Natural killer cell (primary cell): ENCODE results near the gene ADAMTS7. TPM values are rescaled to one million over a fixed set of nuclear protein-coding genes. Genes with fewer than 3 reads are reported as not detected.
"Not testable (repeated sequence)": the region's sequence is repeated elsewhere in the genome, so short reads cannot be mapped to it uniquely, and the experiment has no call there.

ENCODE experiments used
- ATAC-seq, 3 donors: fragments of 150-1000 bp in 2 of 3; fragments of 200-7000 bp in 1 of 3; cut with Tn5 transposase; 1 replicate in 1 of 3; 2 replicates in 2 of 3; pipeline ENCODE4 v1.10.0; 2021; ENCODE audit warnings: mild to moderate bottlenecking in 2 of 3, moderate library complexity in 2 of 3
- DNase-seq, 2 donors: peaks; one replicate each; pipeline versions ENCODE4 v3.0.0 to v3.0.0-alpha.2; 2013 to 2021; ENCODE audit warnings: mixed read lengths in 1 of 2
- H3K27ac ChIP-seq: one replicate; pipeline ENCODE4 v1.5.1; 2013; ENCODE audit warnings: mild to moderate bottlenecking, low read length
- H3K27me3 ChIP-seq: one replicate; pipeline ENCODE4 v1.6.1; 2013; ENCODE audit warnings: low read length; ENCODE audit not compliant: control insufficient read depth, insufficient read depth
- H3K36me3 ChIP-seq: one replicate; pipeline ENCODE4 v1.6.1; 2013; ENCODE audit warnings: low read length; ENCODE audit not compliant: control insufficient read depth, insufficient read depth
- H3K4me1 ChIP-seq: one replicate; pipeline ENCODE4 v1.6.1; 2013; ENCODE audit warnings: low read length; ENCODE audit not compliant: control insufficient read depth, insufficient read depth
- H3K4me3 ChIP-seq: one replicate; pipeline ENCODE4 v1.5.1; 2013; ENCODE audit warnings: low read length
- H3K9me3 ChIP-seq: one replicate; pipeline ENCODE4 v1.6.1; 2013; ENCODE audit warnings: low read length; ENCODE audit not compliant: control insufficient read depth, insufficient read depth
- H3K27ac Mint-ChIP-seq, 2 donors: one replicate each; pipeline ENCODE4 v1.8.0; 2022; ENCODE audit warnings: mild to moderate bottlenecking in 2 of 2, mixed read lengths in 2 of 2, moderate library complexity in 1 of 2
- H3K27me3 Mint-ChIP-seq, 2 donors: one replicate each; pipeline ENCODE4 v1.8.0; 2022; ENCODE audit warnings: low read depth in 2 of 2, mixed read lengths in 2 of 2
- H3K36me3 Mint-ChIP-seq: one replicate; pipeline ENCODE4 v1.8.0; 2022; ENCODE audit warnings: mixed read lengths
- H3K4me1 Mint-ChIP-seq, 2 donors: one replicate each; pipeline ENCODE4 v1.8.0; 2022; ENCODE audit warnings: mixed read lengths in 2 of 2
- H3K4me3 Mint-ChIP-seq: one replicate; pipeline ENCODE4 v1.8.0; 2022; ENCODE audit warnings: mild to moderate bottlenecking, moderate library complexity, mixed read lengths
- H3K9me3 Mint-ChIP-seq, 2 donors: one replicate each; pipeline ENCODE4 v1.8.0; 2022; ENCODE audit warnings: mixed read lengths in 2 of 2
- CTCF ChIP-seq: fragments of 200-600 bp; IDR thresholded peaks from one replicate; pipeline ENCODE4 v1.8.0; 2022; ENCODE audit warnings: antibody characterized with exemption
- WGBS: methylation state at CpG from one replicate; pipeline ENCODE4 v1.1.7; 2013; ENCODE audit warnings: missing lambda C conversion rate; ENCODE audit not compliant: insufficient coverage; 5-methylcytosine and 5-hydroxymethylcytosine counted together
- intact Hi-C: fragments of 100-400 bp; cut with micrococcal nuclease; formaldehyde crosslinking; loops from one replicate; pipeline ENCODE4 v1.14.2; 2022
- total RNA-seq, 4 donors: library from RNA; stranded (reverse); fragments of 120-200 nt in 1 of 4; gene quantifications; one replicate each; pipeline versions ENCODE4 v1.2.3 to v1.2.4, GENCODE V29; 2013 to 2022

ADAMTS7 gene
- total RNA-seq, 3 donors from 2014 or later (not counting 1 experiment from before 2014, with no cell fraction given), result 0.10 to 0.16 TPM; not detected in 1

GRCh38 chr15:78850352-78850751, 39.1 kb upstream of the ADAMTS7 start:
- Mint-ChIP-seq H3K27ac (no peak overlapping the region), H3K4me3 (no peak overlapping the region), H3K27me3 (peaks cover 0 to 3% of the 10 kb centered on the region in 2 donors), H3K36me3 (no peaks in the 10 kb centered on the region), H3K4me1 (no peaks in the 10 kb centered on the region), H3K9me3 (no peaks in the 10 kb centered on the region)
- intact Hi-C loops, result loop anchor here (10.0 kb wide), 1 partner anchor 334 kb away; no protein-coding TSS in a partner anchor
- Histone ChIP-seq H3K27ac (no peak overlapping the region), H3K9me3 (no peaks in the 10 kb centered on the region), H3K4me1 (no peaks in the 10 kb centered on the region), H3K27me3 (no peaks in the 10 kb centered on the region), H3K36me3 (no peaks in the 10 kb centered on the region), H3K4me3 (no peak overlapping the region)
- DNase-seq (no peak), ATAC-seq (no peak)
- TF ChIP-seq CTCF, result no peak
- WGBS, result 94% methylated on average over 2 of the region's 2 CpGs

- H3K4me3 ChIP-seq, H3K27me3 ChIP-seq, H3K36me3 Mint-ChIP-seq, H3K27ac Mint-ChIP-seq, H3K9me3 ChIP-seq, intact Hi-C loops, DNase-seq, H3K4me1 ChIP-seq, H3K27ac ChIP-seq, H3K4me3 Mint-ChIP-seq, H3K36me3 ChIP-seq, H3K4me1 Mint-ChIP-seq, H3K27me3 Mint-ChIP-seq, ATAC-seq, H3K9me3 Mint-ChIP-seq: not testable (repeated sequence)
- WGBS, result 64% methylated on average over 15 of the region's 15 CpGs
These were observed 36.2 kb upstream of the ADAMTS7 start for GRCh38 chr15:78847387-78847906.

- H3K4me3 Mint-ChIP-seq, DNase-seq, H3K27me3 ChIP-seq, intact Hi-C loops, H3K27ac ChIP-seq, H3K9me3 ChIP-seq, H3K27me3 Mint-ChIP-seq, H3K36me3 ChIP-seq, H3K4me1 Mint-ChIP-seq, H3K27ac Mint-ChIP-seq, ATAC-seq, H3K36me3 Mint-ChIP-seq, H3K4me1 ChIP-seq, H3K4me3 ChIP-seq, H3K9me3 Mint-ChIP-seq: not testable (repeated sequence)
- WGBS, result 96% methylated on average over 26 of the region's 27 CpGs
These were observed 35.6 kb upstream of the ADAMTS7 start for GRCh38 chr15:78846906-78847305.

- no peaks in the 10 kb centered on the region for H3K36me3 ChIP-seq
- no peak for ATAC-seq
- no peak overlapping the region for H3K27ac Mint-ChIP-seq
- H3K4me3 ChIP-seq, result no peak overlapping the region
- H3K27me3 ChIP-seq, result no peaks in the 10 kb centered on the region
- intact Hi-C loops, result no loop called here
- peaks cover 6 to 8% of the 10 kb centered on the region in 2 donors for H3K27me3 Mint-ChIP-seq
- H3K27ac ChIP-seq, result no peak overlapping the region
- no peaks in the 10 kb centered on the region for H3K4me1 Mint-ChIP-seq
- H3K9me3 ChIP-seq, result no peaks in the 10 kb centered on the region
- TF ChIP-seq CTCF, result no peak
- H3K9me3 Mint-ChIP-seq, result no peaks in the 10 kb centered on the region
- no peak overlapping the region for H3K4me3 Mint-ChIP-seq
- DNase-seq, result no peak
- no peaks in the 10 kb centered on the region for H3K36me3 Mint-ChIP-seq
- 84% methylated on average over 3 of the region's 3 CpGs for WGBS
- H3K4me1 ChIP-seq, result no peaks in the 10 kb centered on the region
These were observed 31.3 kb upstream of the ADAMTS7 start for GRCh38 chr15:78842519-78842918.
